Left colon (tissue), 2 donors: ENCODE measurements around the gene ICAM1. TPM values are rescaled to one million over a fixed set of nuclear protein-coding genes. Genes with fewer than 3 reads are reported as not detected.

Experiments used
- ATAC-seq: fragments of 200-7000 bp; cut with Tn5 transposase; one replicate; pipeline ENCODE4 v1.9.1; 2020; ENCODE audit warnings: mild to moderate bottlenecking, moderate library complexity
- DNase-seq, 2 donors: peaks; one replicate each; pipeline ENCODE4 v3.0.0-alpha.2; 2020
- intact Hi-C, 2 donors: fragments of 100-400 bp; cut with DNase I in 1 of 2; cut with micrococcal nuclease in 1 of 2; formaldehyde crosslinking; loops; one replicate each; pipeline versions ENCODE4 v1.11.2 to v1.14.0; 2022; cut with DNase I, micrococcal nuclease
- total RNA-seq, 2 donors: library from RNA; stranded (reverse); fragmentation: NEBNext Ultra II Directional; extraction: Animal tissue kit (Norgen Biotek cat#: 25700); gene quantifications; one replicate each; pipeline ENCODE4 v1.2.1, GENCODE V29; 2021
- donor health status: DM: no; HTN: no; CAD: no.
- donor health status: DM: yes; HTN: yes; CAD: no.

Gene ICAM1
- total RNA-seq, 2 donors from 2014 or later, result 7.7 to 8.7 TPM

GRCh38 chr19:10289167-10289835 lies 18.4 kb downstream of the ICAM1 start:
- ATAC-seq, result no peak
- intact Hi-C loops, result loop anchor here in 1 of 2 donors (10.0 kb wide), 1 partner anchor 416 kb away; the partner anchor contains the start of gene QTRT1
- peak; percentile 31 to 60 for DNase-seq

- intact Hi-C loops, result loop anchor here in 1 of 2 donors (10.0 kb wide), 1 partner anchor 415 kb away; the partner anchor contains the start of gene QTRT1
- ATAC-seq (no peak), DNase-seq (no peak)
These were observed 19.0 kb downstream of the ICAM1 start, which contains the start of gene ICAM5 for GRCh38 chr19:10289836-10290356. Gene ICAM5, plus strand, starts transcription at chr19:10289952. Its CDS starts 92 bp downstream, at chr19:10290044.

DNA sequence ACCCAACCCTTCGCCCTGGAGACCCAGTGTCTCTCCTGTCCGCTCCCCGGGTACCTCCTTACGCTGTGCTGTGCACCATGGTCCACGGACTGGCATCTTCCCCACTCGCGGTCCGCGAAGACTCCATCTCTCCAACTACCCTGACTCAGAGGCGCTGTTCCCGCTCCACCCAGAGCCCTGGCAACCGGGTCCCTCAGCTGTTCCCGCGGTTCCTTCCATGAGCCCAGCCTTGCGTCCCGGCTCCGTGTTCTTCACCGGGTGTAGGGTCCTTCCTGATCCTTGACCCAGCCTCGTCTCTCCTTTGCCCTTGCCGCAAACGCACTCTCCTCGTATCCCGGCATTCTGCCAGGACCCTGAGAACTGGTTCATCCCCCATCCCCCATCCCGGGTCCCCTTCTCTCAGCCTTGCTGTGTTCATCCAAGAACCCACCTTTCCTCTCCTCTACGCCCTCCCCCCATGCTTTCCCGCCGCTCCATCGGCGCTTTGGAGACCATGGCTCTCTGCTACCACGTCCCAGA lies 19.5 kb downstream of the ICAM1 start:
- intact Hi-C loops, result no loop called here
- no peak for ATAC-seq
- no peak for DNase-seq

- intact Hi-C loops, result no loop called here
- ATAC-seq, result peak; percentile 32
- peak; percentile 69 to 73 for DNase-seq
These were observed 20.1 kb downstream of the ICAM1 start for GRCh38 chr19:10290876-10291553.

- DNase-seq (peak in 1 of 2 donors; percentile 44), ATAC-seq (peak; percentile 7)
- intact Hi-C loops, result no loop called here
These were observed 20.8 kb downstream of the ICAM1 start for GRCh38 chr19:10291554-10292205.

DNA sequence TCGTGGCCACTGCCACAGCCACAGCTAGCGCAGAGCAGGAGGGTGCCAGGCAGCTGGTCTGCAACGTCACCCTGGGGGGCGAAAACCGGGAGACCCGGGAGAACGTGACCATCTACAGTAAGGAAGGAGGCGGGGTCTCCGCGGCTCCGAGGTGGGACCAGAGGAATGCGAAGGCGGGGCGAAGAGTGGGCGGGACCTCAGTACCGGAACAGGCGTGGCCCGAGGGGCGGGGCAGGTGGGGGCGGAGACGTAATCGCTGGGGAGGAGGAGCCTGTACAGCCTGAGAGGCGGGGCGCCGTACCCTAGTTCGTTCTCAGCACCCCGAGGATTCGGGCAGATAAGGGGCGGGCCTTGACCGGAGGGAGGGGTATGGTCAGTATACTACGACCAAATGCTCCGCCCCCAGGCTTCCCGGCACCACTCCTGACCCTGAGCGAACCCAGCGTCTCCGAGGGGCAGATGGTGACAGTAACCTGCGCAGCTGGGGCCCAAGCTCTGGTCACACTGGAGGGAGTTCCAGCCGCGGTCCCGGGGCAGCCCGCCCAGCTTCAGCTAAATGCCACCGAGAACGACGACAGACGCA lies 21.4 kb downstream of the ICAM1 start:
- DNase-seq (peak; percentile 90 to 94), ATAC-seq (peak; percentile 80)
- intact Hi-C loops, result no loop called here

DNA sequence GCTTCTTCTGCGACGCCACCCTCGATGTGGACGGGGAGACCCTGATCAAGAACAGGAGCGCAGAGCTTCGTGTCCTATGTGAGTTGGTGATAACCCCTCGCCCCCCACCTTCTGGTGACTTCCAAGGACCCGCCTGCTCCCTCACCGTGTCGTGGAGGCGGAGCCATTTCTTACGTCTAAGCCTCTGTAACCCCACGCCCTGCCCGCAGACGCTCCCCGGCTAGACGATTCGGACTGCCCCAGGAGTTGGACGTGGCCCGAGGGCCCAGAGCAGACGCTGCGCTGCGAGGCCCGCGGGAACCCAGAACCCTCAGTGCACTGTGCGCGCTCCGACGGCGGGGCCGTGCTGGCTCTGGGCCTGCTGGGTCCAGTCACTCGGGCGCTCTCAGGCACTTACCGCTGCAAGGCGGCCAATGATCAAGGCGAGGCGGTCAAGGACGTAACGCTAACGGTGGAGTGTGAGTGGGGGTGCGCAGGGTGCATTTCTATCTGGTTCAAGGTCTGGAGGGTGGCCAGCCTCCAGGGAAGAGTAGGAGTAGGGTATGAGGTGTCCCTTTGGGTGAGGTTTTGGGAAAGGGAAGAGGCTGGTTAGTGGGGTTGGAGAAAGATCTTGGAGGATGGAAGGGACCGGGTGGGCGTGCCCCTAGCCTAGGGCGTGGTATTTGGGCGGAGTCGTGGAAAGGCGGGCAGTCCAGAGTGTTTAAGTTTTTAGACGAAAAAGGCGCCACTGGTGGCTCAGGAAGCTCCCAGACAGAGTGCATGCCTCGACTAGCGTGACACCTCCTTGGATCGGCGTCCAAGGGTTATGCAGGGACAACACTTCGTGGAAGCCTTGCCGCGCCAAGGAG lies 22.1 kb downstream of the ICAM1 start:
- intact Hi-C loops, result no loop called here
- peak; percentile 12 for ATAC-seq
- DNase-seq, result peak; percentile 33 to 45

- no peak for ATAC-seq
- intact Hi-C loops, result no loop called here
- DNase-seq, result no peak
These were observed 22.9 kb downstream of the ICAM1 start for GRCh38 chr19:10293637-10294367.

GRCh38 chr19:10294368-10294697 lies 23.4 kb downstream of the ICAM1 start:
- intact Hi-C loops, result no loop called here
- DNase-seq (peak in 1 of 2 donors; percentile 50), ATAC-seq (peak; percentile 37)

DNA sequence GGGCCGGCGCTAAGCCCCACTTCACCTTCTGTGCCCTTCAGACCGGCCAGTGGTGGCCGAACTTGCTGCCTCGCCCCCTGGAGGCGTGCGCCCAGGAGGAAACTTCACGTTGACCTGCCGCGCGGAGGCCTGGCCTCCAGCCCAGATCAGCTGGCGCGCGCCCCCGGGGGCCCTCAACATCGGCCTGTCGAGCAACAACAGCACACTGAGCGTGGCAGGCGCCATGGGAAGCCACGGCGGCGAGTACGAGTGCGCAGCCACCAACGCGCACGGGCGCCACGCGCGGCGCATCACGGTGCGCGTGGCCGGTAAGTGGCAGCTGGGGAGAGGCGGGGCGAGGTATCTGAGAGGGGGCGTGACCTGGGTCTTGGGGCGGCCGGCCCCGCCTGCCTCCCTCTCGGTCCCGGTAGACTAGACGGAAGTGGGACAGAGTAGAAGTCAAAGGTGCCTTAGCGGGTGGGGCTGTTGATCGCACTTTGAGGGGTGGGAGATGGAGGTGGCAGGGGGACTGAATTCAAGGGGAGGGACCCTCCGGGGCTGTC lies 24.5 kb downstream of the ICAM1 start:
- DNase-seq (peak in 1 of 2 donors; percentile 77), ATAC-seq (peak; percentile 54)
- intact Hi-C loops, result no loop called here

DNA sequence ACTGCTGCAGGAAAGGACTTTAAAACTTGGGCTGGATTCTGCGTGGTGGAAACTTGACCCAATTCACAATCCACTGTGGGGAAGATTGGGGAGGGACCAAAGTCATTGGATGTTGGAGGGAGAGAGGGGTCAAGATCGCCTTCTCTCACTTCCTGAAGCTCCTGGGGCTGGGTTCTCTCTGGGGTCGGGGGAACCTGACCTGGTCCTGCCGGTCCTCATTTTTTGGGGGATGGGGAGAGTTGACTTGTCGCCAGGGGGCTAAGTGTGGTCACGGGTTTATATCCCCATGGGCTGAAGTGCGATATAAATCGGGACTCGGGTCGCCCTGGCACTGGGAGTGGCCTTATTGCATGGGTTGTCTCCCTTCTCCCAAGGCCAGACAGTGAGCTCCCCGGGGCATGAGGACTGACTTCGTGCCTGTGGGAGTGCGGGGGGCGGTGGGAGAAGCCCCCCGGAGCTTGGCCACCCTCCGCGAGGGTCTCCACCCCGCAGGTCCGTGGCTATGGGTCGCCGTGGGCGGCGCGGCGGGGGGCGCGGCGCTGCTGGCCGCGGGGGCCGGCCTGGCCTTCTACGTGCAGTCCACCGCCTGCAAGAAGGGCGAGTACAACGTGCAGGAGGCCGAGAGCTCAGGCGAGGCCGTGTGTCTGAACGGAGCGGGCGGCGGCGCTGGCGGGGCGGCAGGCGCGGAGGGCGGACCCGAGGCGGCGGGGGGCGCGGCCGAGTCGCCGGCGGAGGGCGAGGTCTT lies 25.1 kb downstream of the ICAM1 start:
- intact Hi-C loops, result no loop called here
- DNase-seq (peak in 1 of 2 donors; percentile 41), ATAC-seq (peak; percentile 24)

GRCh38 chr19:10299545-10300458 lies 28.9 kb downstream of the ICAM1 start:
- no peak for ATAC-seq
- no peak for DNase-seq
- intact Hi-C loops, result no loop called here

GRCh38 chr19:10305139-10305806 lies 34.4 kb downstream of the ICAM1 start:
- intact Hi-C loops, result no loop called here
- DNase-seq, result no peak
- no peak for ATAC-seq

- ATAC-seq, result no peak
- intact Hi-C loops, result no loop called here
- no peak for DNase-seq
These were observed 35.4 kb downstream of the ICAM1 start for GRCh38 chr19:10306327-10306726.

GRCh38 chr19:10309423-10309822 lies 38.5 kb downstream of the ICAM1 start, which contains the start of gene ZGLP1:
Gene ZGLP1, minus strand, starts transcription at chr19:10309815.
- ATAC-seq, result no peak
- DNase-seq, result no peak
- intact Hi-C loops, result no loop called here
